HG03139 (cell line): Measurements from ENCODE around the gene SPRR1A.
"Not testable (repeated sequence)": the region's sequence is repeated elsewhere in the genome, so short reads cannot be mapped to it uniquely, and the experiment has no call there.

Source experiments
- ATAC-seq: cut with Tn5 transposase; IDR thresholded peaks from one replicate; pipeline ENCODE4 v1.9.1; 2021; ENCODE audit not compliant: unreplicated experiment

Gene SPRR1A

DNA sequence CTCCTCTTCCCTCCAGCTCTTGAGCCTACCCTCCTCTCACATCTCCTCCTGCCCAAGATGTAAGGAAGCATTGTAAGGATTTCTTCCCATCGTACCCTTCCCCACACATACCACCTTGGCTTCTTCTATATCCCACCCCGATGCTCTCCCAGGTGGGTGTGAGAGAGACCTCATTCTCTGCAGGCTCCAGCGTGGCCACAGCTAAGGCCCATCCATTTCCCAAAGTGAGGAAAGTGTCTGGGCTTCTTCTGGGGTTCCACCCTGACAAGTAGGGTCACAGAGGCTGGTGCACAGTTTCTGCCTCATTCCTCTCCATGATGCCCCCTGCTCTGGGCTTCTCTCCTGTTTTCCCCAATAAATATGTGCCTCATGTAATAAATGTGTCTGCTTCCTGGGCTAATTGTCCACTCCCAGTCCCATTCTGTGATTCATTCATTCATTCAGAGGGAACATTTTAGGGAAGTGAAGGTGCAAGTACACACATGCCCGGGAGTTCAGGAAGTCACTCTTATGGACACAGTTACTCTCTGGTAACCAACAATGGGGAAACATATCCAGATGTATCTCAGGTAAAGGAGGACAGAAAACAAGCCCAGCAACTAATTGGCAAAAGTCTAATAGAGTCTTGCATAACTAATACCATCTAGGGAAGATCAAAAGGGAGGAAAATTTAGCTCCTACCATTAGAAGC, 11.5 kb upstream of the SPRR1A start:
- no peak for ATAC-seq

DNA sequence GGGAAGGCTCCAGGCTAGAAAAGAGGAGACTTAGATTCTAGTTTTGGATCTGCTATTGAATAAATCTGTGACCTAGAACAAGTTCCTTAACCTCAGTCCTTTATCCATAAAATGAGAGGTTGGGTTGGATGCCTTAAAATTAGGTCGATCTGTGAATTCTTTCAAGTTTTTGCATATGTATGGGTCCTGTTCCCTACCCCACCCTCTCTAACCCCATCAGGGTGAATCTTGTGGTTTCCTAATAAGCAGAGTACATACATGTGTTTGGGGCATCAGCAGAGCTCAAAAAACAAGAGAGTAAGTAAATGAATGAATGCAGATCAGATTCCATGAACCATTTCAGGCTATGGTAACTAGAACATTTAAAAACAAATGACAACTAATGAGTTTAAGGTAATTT, 7.2 kb upstream of the SPRR1A start:
- no peak for ATAC-seq

DNA sequence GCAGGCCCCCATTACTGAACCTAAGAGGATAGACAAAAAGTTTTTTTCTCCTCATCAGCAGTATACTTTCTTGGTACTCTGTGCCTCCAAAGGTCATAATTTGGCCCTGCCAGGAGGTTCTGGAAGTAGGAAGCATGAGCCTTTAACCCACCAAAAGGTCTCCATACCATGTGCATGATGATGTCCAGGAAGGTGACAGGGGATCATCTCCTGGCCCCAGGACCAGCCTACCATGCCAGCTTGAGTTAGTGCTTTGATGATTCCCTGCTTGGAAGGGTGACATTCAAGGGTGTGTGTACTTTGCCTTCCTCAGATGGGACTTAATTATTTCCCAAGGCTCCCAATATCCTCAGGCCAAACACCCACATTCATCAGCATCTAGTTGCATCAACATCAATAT, 6.3 kb upstream of the SPRR1A start:
- no peak for ATAC-seq

DNA sequence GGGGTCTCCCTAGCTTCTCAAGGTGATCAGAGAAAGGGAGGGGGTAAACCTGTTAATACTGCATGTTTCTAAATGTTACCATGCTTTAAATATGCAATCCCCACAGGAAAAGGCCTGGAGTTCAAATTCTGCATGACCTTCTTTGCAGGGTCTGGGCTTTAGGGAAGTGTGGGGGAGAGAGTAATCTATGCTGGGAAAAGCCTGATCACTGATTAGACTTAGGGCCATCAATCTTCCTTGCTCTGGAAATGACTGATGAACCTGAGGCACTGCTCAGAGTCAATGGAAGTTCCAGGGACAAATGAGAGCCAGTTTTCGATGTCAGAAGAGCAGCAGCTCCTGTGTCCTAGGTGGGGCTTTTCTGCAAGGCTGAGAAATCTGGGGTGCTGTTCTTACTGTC, 3.2 kb upstream of the SPRR1A start:
- no peak for ATAC-seq

DNA sequence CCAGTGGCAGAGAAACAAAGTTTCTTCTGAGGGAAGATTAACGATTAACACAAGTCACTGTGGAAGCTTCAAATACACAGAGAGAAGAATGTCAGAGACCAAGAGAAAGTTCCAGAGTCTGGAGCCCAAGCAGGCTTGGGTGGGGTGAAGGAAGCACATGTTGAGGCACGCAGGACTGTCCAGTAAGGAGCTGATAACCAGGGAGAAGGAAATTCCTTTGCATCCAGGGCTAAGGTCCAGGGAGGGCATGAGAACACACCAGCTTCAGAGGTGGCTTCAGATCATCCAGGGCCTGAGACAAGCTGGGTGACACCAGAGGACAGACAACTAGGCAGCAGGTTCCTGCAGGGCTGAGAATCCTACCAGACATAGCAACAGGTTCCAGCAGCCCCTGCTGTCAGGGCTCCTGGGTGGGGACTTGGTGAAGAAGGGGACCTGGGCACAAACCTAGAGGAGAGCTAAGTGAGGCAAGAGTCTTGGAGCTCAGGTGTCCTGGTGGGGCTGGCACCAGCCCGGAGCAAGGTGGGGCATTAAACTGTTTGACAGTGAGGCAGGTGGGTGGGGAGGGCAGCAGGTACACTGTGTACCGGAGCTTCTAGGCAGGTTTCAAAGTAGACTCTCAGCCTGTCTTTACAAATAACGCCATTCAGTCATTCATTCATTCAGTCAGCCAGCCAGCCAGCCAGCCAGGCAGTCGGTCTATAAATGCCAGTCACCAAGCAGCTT, 2.6 kb upstream of the SPRR1A start:
- ATAC-seq = no peak

DNA sequence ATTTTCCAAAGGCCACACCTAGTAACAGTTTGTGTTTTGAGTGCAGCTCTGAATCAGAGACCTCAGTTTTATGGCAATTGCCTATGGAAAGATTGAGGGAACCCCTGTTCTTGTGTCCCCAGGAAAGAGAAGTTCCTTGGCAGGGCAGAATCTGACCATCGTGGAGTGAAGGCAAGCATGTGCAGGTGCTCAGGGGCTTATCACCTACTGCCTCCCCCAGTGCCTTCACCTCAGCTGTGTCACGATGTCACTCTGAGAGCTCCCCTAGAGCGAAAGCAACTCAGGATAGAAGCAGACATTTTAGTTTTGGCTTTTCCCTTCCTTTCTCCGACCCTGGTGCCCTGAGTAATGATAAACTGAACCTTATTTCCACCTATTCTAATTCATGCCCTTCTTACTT, 1.8 kb upstream of the SPRR1A start:
- ATAC-seq = no peak

DNA sequence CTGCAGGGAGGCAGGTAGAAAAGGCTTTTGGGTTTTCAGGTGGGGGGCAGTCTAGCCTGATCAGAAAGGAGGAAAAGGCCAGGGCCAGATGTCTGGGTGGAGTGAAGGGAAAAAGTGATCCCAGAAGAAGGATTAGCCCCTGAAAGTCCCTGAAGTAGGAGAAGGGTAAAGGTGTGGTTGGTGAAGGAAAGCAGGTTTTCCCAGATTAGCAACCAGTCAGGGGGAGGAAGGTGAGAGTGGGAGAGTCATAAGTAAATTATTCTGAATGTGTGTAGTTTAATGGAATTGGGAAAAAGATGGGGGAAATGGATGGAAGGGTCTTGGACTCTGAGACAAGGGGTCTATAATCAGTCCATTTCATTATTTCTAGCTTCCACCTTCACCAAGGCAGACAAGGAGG, 647 bp upstream of the SPRR1A start:
- no peak for ATAC-seq

DNA sequence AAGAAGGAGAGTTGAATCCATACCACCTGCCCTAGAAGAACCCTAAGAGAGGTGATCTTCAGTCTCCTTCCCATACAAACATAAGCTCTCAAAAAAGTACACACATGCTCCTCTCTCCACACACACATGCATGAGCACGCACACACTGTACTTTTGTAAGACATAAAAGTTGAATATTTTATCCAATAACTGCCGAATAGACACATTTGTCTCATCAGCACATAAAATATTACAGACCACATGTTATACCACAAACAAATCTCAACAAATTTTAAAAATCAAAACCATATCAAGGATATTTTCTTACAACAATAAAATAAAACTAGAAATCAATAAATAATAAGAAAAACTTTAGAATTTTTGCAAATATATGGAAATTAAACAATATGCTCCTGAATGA, 2.7 kb downstream of the SPRR1A start:
- no peak for ATAC-seq

DNA sequence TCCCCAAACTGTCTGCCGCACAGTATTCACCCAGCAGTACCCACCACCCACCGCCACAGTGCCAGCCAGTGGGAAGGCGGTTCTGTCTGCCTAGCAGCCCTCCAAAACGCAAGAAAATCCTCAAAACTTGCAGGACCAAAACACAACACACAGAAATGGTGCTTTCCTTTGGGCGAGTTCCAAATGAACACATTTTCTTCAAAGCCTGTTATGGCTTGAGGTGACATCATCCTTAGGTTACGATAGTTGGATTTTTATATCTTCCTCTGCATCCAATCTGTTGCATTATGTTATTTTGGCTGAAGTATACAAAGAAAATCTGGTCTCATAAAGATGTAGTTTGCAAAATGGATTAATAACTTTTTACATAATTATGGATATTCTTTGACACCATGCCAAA, 9.3 kb downstream of the SPRR1A start:
- ATAC-seq = no peak

DNA sequence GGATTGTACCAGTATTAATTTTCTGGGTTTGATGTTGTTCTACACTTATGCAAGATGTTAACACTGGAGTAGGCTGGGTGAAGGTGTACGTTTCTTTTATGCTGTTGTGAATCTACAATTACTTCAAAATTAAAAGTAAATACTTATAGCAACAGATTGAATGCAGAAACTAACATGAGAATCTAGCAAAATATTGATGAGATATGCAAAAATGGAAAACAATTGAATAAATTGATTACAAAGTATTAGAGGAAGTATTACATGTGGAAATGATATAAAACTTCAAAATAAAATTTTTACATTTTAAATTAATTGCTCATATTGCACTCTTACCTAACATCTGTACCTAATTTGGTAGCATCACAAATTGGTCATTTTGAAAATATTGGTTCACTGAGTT, 12.0 kb downstream of the SPRR1A start:
- no peak for ATAC-seq

DNA sequence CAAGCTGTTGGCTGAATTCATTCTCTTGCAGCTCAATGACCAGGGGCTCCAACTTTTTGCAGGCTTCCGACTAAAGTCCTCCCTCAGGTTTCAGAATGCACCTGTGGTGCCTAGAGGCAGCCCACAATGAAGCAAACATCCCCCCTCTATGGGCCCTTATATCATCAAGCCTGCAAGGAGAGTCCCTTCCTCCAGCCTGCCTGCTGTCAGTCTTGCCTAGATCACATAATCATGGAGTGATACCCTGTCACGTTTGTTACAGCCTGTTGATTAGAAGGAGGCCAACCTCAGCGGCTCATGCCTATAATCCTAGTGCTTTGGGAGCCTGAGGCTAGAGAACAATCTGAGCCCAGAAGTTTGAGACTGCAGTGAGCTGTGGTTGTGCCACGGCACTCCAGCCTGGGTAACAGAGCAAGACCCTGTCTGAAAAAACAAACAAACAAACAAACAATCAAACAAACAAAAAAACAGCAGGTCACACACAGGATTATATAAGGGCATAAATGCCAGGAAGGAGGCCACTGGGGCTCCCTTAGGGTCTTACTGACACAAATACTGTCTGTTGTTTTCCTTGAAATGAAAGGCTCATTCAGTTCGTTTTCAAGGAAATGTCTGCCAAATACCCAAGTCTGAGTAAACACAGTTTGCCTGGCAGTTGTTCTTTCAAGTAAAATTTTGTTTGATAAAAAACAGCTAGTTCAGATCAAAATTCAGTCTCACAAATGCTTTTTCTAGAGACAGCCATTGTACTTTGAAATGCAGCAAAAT, 12.9 kb downstream of the SPRR1A start:
- ATAC-seq = no peak

DNA sequence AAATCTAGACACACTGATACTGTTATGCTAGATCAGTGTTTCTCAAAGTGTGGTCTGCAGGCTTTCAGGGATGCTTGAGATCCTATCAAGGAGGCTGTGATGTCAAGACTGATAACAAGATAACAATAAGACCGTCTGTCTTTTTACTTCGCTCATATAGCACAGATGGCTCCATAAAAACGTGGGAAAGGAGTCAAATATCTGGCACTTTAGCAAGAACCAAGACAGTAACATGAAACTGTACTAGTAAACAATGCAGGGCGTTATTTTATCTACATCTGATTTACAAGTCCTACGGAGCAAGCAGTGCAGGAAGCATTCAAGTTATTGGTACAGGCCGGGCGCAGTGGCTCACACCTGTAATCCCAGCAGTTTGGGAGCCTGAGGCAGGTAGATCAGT, 14.0 kb downstream of the SPRR1A start:
- no peak for ATAC-seq

DNA sequence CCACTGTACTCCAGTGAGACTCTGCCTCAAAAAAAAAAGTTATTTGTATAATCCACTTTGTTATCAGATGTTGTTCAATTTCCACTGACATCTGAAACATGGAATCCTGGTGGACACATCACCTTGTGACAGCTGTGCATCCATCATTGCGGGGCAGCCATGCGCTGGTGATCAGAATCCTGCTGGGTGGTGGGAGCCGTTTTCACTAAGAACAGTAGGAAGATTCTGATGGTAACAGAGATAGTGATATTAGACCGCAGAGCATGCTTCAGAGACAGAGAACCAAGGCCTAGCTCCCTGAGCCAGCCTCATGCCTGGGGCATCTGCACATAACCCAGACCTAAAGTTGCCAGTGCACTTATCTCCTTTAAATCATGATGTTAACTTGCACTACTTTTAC, 14.6 kb downstream of the SPRR1A start:
- ATAC-seq = no peak

DNA sequence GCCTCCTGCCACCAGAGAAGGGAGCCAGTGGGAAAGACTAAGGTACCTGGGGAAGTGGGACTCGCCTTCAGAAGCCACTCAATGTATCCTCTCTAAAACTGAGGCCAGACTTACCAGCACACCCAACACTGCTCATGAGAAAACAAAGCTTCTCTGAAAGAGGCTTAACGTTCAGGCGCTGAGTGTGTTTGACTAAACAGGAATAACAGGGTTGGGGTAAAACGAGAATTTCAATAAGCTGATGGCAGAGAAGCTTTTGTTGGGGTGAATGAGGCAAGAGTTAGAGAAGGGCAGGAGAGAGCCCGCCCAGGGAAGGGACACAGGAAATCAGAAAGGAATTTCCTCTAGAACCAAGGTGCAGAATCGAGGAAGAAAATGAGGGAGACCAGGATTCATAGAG, 15.9 kb downstream of the SPRR1A start:
- ATAC-seq = no peak

DNA sequence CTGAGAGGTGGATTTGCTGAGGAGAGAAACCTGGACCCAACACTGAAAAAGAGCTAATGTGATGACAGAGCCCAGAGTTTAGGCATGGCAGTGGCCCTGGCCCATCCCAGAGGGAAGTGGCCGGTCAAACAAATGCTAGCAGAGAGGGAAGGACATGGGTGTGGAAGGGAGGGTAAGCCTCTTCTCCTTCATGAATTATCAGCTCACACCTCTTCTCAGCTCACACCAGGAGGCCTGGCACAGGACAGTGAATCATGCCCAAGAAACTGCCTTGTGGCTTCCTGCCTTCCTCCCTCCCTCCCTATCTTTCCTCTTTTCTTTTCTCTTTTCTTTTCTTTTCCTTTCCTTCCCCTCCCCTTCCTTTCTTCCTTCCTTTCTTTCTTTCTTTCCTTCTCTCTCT, 16.4 kb downstream of the SPRR1A start:
- no peak for ATAC-seq

DNA sequence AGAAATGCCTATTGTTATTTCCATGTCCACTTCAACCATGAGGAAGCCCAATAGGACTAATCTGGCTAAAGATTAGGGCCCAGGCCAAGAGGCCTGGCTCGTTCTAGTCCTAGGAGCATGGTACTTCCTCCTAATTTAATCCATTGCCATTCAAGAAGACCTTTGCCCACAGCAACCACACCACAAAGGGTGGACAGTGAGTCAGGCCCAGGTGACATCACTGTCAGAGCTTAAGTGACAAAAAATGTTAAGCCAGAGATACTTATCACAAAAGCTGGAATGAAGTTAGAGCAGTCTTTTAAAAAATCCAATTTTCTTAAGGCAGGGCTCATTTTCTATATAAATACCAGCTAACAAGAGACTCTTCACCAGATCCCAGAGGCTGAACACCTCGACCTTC, 17.5 kb downstream of the SPRR1A start, which contains the start of gene SPRR3:
SPRR3 (plus strand) TSS at position 368 of the 400 bp plus-strand sequence. CDS start 1,272 bp downstream, outside the sequence.
- no peak for ATAC-seq

DNA sequence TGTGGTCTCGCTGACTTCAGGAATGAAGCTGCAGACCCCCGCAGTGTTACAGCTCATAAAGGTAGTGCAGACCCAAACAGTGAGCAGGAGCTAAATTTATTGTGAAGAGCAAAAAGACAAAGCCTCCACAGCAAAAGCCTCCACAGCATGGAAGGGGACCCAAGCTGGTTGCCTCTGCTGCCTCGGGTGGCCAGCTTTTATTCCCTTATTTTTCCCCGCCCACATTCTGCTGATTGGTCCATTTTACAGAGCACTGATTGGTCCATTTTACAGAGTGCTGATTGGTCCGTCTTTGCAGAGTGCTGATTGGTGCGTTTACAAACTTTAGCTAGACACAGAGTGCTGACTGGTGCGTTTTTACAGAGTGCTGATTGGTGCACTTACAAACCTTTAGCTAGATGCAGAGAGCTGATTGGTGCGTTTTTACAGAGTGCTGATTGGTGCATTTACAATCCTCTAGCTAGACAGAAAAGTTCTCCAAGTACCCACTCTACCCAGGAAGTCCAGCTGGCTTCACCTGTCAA, 27.4 kb downstream of the SPRR1A start:
- ATAC-seq = not testable (repeated sequence)

DNA sequence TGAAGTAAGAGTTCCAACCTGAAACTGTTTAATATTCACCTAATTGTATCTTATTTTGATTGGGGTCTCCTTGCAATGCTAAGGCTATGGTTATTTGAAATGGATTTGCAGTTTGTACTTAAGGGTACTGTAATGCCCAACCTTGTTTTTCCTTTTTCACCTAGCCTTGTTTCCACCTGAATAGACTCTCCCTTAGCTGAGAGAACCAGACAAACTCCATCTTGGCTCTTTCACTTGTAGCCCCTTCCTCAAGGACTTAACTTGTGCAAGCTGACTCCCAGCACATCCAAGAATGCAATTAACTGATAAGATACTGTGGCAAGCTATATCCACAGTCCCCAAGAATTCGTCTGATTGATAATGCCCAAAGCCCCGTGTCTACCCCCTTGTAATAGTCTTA, 37.9 kb downstream of the SPRR1A start:
- ATAC-seq = not testable (repeated sequence)

DNA sequence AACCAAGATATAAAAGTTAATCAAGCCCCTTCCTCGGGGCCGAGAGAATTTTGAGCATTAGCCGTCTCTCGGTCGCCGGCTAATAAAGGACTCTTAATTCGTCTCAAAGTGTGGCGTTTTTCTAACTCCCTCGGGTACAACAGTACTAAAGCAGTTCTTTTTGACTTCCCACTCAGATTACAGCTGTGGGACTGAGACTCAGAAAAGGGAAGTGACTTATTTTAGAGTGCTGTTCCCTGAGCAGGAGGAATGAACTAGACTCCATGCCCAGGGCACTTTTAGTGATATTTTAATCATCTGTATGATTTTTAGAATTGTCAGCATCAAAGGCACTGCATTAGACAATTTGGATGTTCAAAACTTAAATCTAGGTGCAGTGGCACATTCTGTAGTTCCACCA, 38.5 kb downstream of the SPRR1A start:
- ATAC-seq = not testable (repeated sequence)

DNA sequence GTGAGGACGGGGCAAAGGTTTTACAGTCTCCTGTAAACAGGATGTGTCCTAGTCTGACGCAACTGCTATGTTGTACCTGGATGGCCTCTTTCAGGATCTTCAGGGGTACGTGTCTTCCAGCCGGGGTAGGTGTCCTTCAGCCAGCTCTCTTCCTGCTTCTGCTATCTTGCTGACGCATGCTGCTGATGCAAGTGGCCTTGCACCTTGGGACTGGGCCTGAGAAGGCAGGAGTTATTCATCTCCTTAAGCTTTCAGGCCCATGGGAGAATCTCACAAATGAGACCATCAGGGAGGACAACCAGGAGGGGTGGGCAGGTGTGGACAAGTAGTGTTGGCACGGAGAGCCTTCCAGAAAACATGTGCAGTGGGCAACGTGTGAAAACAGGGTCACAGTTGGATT, 39.2 kb downstream of the SPRR1A start:
- ATAC-seq = no peak

DNA sequence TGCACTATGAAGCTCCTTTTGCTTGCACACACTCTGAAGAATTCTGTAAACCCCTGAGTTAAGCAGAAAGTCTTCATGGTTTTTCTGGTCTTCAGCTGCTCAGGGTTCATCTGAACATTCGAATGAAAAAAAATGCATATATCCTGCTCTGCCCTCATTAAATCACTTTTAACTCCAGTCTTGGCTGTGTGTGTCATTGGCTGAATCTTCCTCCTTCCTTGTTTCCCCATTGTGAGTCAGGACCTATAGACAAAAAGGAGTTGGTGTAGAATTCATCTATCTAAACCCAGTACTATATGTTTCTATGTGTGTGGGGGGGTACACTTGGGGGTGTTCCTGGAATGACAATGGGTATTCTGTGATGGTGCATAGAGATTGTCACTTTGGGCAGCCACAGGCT, 40.5 kb downstream of the SPRR1A start:
- no peak for ATAC-seq

DNA sequence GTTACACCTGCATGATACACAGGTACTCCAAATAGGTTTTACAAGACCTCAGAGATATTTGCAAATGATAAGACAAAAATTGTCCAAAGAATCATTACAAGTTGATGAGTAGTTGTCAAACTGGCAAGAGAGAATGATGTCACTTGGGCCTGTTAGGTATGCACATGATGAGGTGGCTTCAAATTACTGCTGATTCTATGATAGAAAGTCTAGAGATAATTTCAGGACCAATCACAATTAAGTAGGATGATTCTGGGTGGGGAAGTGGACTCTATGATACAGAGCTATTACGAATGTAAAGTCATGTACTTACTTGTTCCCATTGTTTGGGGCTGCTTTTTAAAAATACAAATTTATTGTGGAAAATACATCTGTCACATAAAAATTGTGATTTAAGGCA, 41.9 kb downstream of the SPRR1A start:
- ATAC-seq = no peak
